ENCODE data around the gene CBX8. TPM values are rescaled to one million over a fixed set of nuclear protein-coding genes. Genes with fewer than 3 reads are reported as not detected.

The CBX8 gene
- total and polyA plus RNA-seq, 3 experiments from 2014 or later = 0.91 to 2.2 (median 1.9) TPM

GRCh38 chr17:79822583-79823124 lies 25.8 kb upstream of the CBX8 start:
- CTCF ChIA-PET = interaction anchor here (1.0 kb wide), 1 partner anchor 13 kb away, joined by 3 read pairs; no protein-coding TSS in a partner anchor

GRCh38 chr17:79821331-79822095 lies 24.6 kb upstream of the CBX8 start:
- Mint-ChIP-seq H3K4me1 (peaks cover 0 to 6% (median 4%) of the 10 kb centered on the region in 3 donors), H3K27me3 (peaks cover 20 to 25% of the 10 kb centered on the region in 2 donors), H3K27ac (no peak overlapping the region), H3K4me3 (no peak overlapping the region), H3K9me3 (no peaks in the 10 kb centered on the region), H3K36me3 (peaks cover 0 to 4% (median 0%) of the 10 kb centered on the region in 3 donors)
- CTCF ChIA-PET = interaction anchor here (0.8 to 1.0 kb wide), 2 partner anchors 14 to 76 kb away, joined by 3 read pairs; no protein-coding TSS in a partner anchor
- no peaks in the 10 kb centered on the region for H3K36me3 ChIP-seq (ENCODE audit: insufficient read depth, low read length)
- H3K4me1 ChIP-seq (ENCODE audit: insufficient read depth, low read length) = no peaks in the 10 kb centered on the region
- no peaks in the 10 kb centered on the region for H3K9me3 ChIP-seq (ENCODE audit: low read length)
- DNase-seq = no peak
- peaks cover 4% of the 10 kb centered on the region for H3K27me3 ChIP-seq (ENCODE audit: insufficient read depth, low read length, poor library complexity, severe bottlenecking)
- H3K27ac ChIP-seq (ENCODE audit: low read depth, low read length) = no peak overlapping the region
- POLR2A ChIA-PET = no interaction called here
- H3K4me3 ChIP-seq (ENCODE audit: low read length) = no peak overlapping the region

More at GRCh38 chr17:79822583-79823124, 25.8 kb upstream of the CBX8 start:
- POLR2A ChIA-PET = no interaction called here
- H3K27me3 Mint-ChIP-seq = peaks cover 17 to 20% of the 10 kb centered on the region in 2 donors
- no peak overlapping the region for H3K4me3 Mint-ChIP-seq
- Histone ChIP-seq H3K36me3 (ENCODE audit: insufficient read depth, low read length) (no peaks in the 10 kb centered on the region), H3K9me3 (ENCODE audit: low read length) (no peaks in the 10 kb centered on the region), H3K27me3 (ENCODE audit: insufficient read depth, low read length, poor library complexity, severe bottlenecking) (no peaks in the 10 kb centered on the region), H3K4me3 (ENCODE audit: low read length) (no peak overlapping the region), H3K4me1 (ENCODE audit: insufficient read depth, low read length) (no peaks in the 10 kb centered on the region), H3K27ac (ENCODE audit: low read depth, low read length) (no peak overlapping the region)
- DNase-seq = no peak
- H3K9me3 Mint-ChIP-seq = no peaks in the 10 kb centered on the region
- peaks cover 0 to 13% (median 10%) of the 10 kb centered on the region in 3 donors for H3K4me1 Mint-ChIP-seq
- H3K27ac Mint-ChIP-seq = no peak overlapping the region
- H3K36me3 Mint-ChIP-seq = peaks cover 0 to 4% (median 0%) of the 10 kb centered on the region in 3 donors

DNA sequence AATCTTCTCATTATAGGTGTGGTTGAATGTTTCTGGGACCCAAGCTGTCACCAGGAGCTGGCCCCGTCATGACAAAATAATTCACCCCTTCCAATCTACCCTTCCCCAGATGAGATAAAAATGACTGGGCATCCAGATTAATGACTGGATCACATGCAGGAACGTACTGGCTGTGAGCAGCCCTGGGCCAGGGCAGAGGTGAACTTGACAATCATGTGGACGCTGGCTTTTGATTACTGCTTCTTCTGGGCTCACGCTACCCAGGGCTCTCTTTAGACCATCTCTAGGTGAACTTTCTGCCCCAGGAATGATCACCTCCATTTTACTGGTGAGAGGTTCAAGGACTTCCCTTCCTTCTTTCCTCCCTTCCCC lies 24.1 kb upstream of the CBX8 start:
- POLR2A ChIA-PET = no interaction called here
- H3K27me3 ChIP-seq (ENCODE audit: insufficient read depth, low read length, poor library complexity, severe bottlenecking) = peaks cover 10% of the 10 kb centered on the region
- peaks cover 0 to 4% (median 0%) of the 10 kb centered on the region in 3 donors for H3K36me3 Mint-ChIP-seq

DNA sequence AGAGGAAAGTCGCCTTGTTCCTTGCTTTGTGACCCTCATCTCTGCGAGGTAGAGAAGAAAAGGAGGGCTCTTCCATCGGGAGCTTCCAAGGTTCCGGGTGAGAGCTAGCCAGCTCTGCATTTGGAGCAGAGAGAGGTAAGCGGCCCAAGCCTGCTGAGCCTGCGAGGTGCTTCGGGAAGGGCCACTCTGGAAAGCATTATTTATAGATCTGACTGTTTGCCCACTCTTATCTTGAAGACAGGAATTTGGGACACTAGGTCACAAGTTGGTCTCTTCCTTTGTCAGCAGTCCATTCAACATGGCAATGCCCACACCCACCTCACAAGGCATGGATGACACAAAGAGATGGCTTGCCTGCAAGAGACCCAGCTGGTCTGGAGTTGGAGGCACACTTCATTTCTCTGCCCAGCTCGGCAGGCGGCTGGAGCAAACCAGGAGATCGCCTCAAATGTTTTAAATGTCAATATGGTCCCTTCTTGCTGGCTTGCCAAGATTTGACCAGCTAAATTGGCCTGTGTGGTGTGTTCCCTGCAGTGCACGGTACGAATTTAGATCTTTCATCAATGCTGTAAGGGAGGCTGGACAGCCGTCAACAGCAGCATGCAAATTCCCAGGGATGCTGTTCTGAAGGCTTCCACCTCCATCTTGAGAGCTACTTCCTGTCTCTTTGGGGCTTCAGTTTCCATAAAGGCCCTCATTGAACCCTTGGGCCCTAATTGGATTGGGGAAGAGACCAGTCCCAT lies 22.8 kb upstream of the CBX8 start:
- peaks cover 4% of the 10 kb centered on the region for H3K4me1 ChIP-seq (ENCODE audit: insufficient read depth, low read length)
- no peaks in the 10 kb centered on the region for H3K36me3 ChIP-seq (ENCODE audit: insufficient read depth, low read length)
- H3K4me1 Mint-ChIP-seq = peaks cover 0 to 5% (median 5%) of the 10 kb centered on the region in 3 donors
- no peaks in the 10 kb centered on the region for H3K9me3 ChIP-seq (ENCODE audit: low read length)
- no peak overlapping the region for H3K27ac ChIP-seq (ENCODE audit: low read depth, low read length)
- no peak overlapping the region for H3K4me3 ChIP-seq (ENCODE audit: low read length)
- H3K36me3 Mint-ChIP-seq = peaks cover 0 to 4% (median 0%) of the 10 kb centered on the region in 3 donors
- H3K27ac Mint-ChIP-seq = peak overlapping the region in 1 of 8 donors; percentile 25
- H3K4me3 Mint-ChIP-seq = no peak overlapping the region
- H3K27me3 Mint-ChIP-seq = peaks cover 23 to 26% of the 10 kb centered on the region in 2 donors
- peaks cover 20% of the 10 kb centered on the region for H3K27me3 ChIP-seq (ENCODE audit: insufficient read depth, low read length, poor library complexity, severe bottlenecking)
- H3K9me3 Mint-ChIP-seq = no peaks in the 10 kb centered on the region
- no peak for DNase-seq
- ChIA-PET POLR2A (interaction anchor here (0.8 kb wide), 1 partner anchor 19 kb away, joined by 3 read pairs; no protein-coding TSS in a partner anchor), CTCF (interaction anchor here (0.6 to 4.2 kb wide), 3 partner anchors 16 to 198 kb away, joined by 3 to 15 read pairs (median 13); partner anchors contain the start of gene CBX4)

More for the DNA sequence above, 24.1 kb upstream of the CBX8 start:
- no peaks in the 10 kb centered on the region for H3K9me3 Mint-ChIP-seq
- DNase-seq = no peak
- CTCF ChIA-PET = interaction anchor here (4.2 kb wide), 1 partner anchor 15 kb away, joined by 15 read pairs; no protein-coding TSS in a partner anchor
- no peak overlapping the region for H3K27ac Mint-ChIP-seq
- no peak overlapping the region for H3K4me3 ChIP-seq (ENCODE audit: low read length)
- no peak overlapping the region for H3K4me3 Mint-ChIP-seq
- H3K27ac ChIP-seq (ENCODE audit: low read depth, low read length) = no peak overlapping the region
- H3K4me1 ChIP-seq (ENCODE audit: insufficient read depth, low read length) = no peaks in the 10 kb centered on the region
- H3K9me3 ChIP-seq (ENCODE audit: low read length) = no peaks in the 10 kb centered on the region
- H3K36me3 ChIP-seq (ENCODE audit: insufficient read depth, low read length) = no peaks in the 10 kb centered on the region
- peaks cover 0 to 4% (median 4%) of the 10 kb centered on the region in 3 donors for H3K4me1 Mint-ChIP-seq
- H3K27me3 Mint-ChIP-seq = peaks cover 24 to 29% of the 10 kb centered on the region in 2 donors

DNA sequence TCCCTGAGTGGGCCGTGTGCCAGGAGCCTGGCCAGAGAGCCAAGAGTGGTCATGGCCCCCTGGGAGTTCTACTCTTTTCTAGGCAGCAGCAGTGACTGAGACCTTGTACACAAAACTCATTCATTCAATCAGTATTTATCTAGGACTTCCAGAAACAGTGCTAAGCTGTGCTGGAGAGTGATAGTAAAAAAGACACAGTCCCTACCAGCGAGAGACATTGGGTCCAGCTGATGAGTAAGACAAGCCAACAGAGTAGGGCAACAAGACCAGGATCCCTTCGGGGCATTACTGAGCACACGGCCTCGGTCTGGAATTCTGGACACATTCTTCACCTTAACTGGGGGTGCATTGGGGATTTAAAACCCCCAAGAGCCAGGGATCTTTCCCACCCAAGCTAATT lies 22.2 kb upstream of the CBX8 start:
- peaks cover 26% of the 10 kb centered on the region for H3K27me3 ChIP-seq (ENCODE audit: insufficient read depth, low read length, poor library complexity, severe bottlenecking)
- H3K36me3 ChIP-seq (ENCODE audit: insufficient read depth, low read length) = no peaks in the 10 kb centered on the region
- Mint-ChIP-seq H3K36me3 (no peaks in the 10 kb centered on the region), H3K4me1 (peaks cover 6 to 11% (median 10%) of the 10 kb centered on the region in 3 donors), H3K4me3 (no peak overlapping the region), H3K27me3 (peaks cover 26 to 27% of the 10 kb centered on the region in 2 donors), H3K27ac (no peak overlapping the region), H3K9me3 (no peaks in the 10 kb centered on the region)
- no peaks in the 10 kb centered on the region for H3K9me3 ChIP-seq (ENCODE audit: low read length)
- ChIA-PET CTCF (interaction anchor here (0.6 to 4.2 kb wide), 3 partner anchors 17 to 198 kb away, joined by 3 to 15 read pairs (median 13); partner anchors contain the start of gene CBX4), POLR2A (interaction anchor here (0.6 kb wide), 1 partner anchor 20 kb away, joined by 4 read pairs; the partner anchor contains the start of gene CBX4)
- H3K27ac ChIP-seq (ENCODE audit: low read depth, low read length) = no peak overlapping the region
- no peak overlapping the region for H3K4me3 ChIP-seq (ENCODE audit: low read length)
- DNase-seq = no peak
- peaks cover 10% of the 10 kb centered on the region for H3K4me1 ChIP-seq (ENCODE audit: insufficient read depth, low read length)

DNA sequence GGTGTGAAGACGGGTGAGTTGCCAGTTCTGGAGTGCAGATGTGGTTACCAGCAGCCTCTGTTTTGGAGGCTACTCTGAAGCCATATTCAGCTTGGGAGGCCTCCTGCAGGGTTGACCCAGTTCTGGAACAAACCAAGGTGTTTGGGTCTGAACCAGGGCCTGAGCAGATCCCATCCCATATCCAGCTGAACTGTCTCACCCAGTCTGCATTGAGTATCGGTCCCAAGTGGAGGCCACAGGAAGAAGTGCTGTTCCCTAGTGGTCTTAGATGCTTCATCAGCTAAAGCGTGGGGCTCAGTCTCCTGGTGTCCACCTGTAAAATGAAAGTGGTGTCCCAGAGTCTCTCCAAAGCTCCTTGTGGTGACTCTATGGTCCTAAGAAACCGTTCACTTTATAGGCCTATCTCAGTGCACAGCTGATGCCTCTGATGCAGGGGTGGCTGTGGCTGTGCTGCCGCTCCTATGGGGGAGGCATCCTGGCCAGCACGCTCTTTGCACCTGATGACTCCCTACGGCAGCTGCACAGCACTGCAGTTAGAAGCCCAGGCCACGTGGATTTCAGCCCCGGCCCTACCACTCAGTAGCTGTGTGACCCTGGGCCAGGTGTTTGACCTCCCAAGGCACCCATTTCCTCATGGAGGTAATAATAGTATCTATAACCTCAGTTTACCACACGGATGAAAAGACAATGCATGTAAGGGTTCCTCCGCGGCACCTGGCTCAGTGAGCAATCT lies 21.3 kb upstream of the CBX8 start:
- POLR2A ChIA-PET = interaction anchor here (1.4 kb wide), 1 partner anchor 19 kb away, joined by 4 read pairs; no protein-coding TSS in a partner anchor
- peaks cover 23 to 25% of the 10 kb centered on the region in 2 donors for H3K27me3 Mint-ChIP-seq

DNA sequence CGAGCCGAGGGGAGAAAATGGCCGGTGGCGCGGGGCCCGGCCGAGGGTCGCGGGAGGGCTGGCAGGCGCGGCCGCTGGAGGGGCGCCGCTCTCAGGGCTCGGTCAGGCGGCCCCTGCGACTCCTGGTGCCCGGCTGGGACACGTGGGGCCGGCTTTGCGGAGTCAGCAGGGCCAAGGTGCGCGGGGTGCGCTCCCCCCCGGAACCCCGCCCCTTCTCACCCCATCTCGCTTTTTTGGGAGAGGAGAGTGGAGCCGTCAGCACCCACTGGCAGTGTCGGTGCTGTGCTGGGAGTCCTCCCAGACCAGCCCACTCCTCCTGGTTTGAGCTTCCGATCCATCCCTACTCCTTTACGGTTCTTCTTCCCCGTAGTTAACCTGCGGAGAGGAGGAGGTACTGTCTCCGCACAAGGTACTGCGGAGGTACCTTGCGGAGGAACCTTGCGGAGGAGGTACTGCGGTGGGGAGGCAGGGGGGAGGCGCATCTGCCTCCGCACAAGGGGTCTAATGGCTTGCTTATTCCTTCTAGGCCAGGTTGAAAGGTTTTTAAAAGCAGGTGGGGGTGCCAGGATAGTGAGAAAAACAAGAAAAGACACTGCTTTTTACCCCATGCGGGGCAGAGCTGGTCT lies 19.1 kb upstream of the CBX8 start:
- ChIA-PET CTCF (no interaction called here), POLR2A (no interaction called here)
- no peak for DNase-seq
- Histone ChIP-seq H3K27ac (ENCODE audit: low read depth, low read length) (no peak overlapping the region), H3K4me3 (ENCODE audit: low read length) (no peak overlapping the region), H3K36me3 (ENCODE audit: insufficient read depth, low read length) (no peaks in the 10 kb centered on the region), H3K27me3 (ENCODE audit: insufficient read depth, low read length, poor library complexity, severe bottlenecking) (peaks cover 45% of the 10 kb centered on the region), H3K4me1 (ENCODE audit: insufficient read depth, low read length) (peaks cover 31% of the 10 kb centered on the region), H3K9me3 (ENCODE audit: low read length) (no peaks in the 10 kb centered on the region)
- Mint-ChIP-seq H3K27ac (no peak overlapping the region), H3K4me1 (peaks cover 21 to 27% (median 21%) of the 10 kb centered on the region in 3 donors), H3K9me3 (no peaks in the 10 kb centered on the region), H3K27me3 (peaks cover 33 to 36% of the 10 kb centered on the region in 2 donors), H3K36me3 (no peaks in the 10 kb centered on the region), H3K4me3 (peak overlapping the region in 5 of 7 donors; percentile 19 to 66 (median 37))

More for the DNA sequence above, 21.3 kb upstream of the CBX8 start:
- Mint-ChIP-seq H3K36me3 (no peaks in the 10 kb centered on the region), H3K27ac (no peak overlapping the region), H3K9me3 (no peaks in the 10 kb centered on the region), H3K4me1 (peaks cover 6 to 12% (median 11%) of the 10 kb centered on the region in 3 donors), H3K4me3 (peak overlapping the region in 2 of 7 donors; percentile 73 to 80)
- Histone ChIP-seq H3K4me1 (ENCODE audit: insufficient read depth, low read length) (peaks cover 11% of the 10 kb centered on the region), H3K36me3 (ENCODE audit: insufficient read depth, low read length) (no peaks in the 10 kb centered on the region), H3K9me3 (ENCODE audit: low read length) (no peaks in the 10 kb centered on the region), H3K27me3 (ENCODE audit: insufficient read depth, low read length, poor library complexity, severe bottlenecking) (peaks cover 26% of the 10 kb centered on the region), H3K27ac (ENCODE audit: low read depth, low read length) (no peak overlapping the region), H3K4me3 (ENCODE audit: low read length) (no peak overlapping the region)
- no peak for DNase-seq
- CTCF ChIA-PET = interaction anchor here (1.0 to 4.2 kb wide), 3 partner anchors 18 to 29 kb away, joined by 3 to 15 read pairs (median 13); partner anchors contain the start of gene CBX4
